GM19351 (cell line): ENCODE data around the gene ZNF326.
"Not testable (repeated sequence)": the region's sequence is repeated elsewhere in the genome, so short reads cannot be mapped to it uniquely, and the experiment has no call there.

Source experiments
- ATAC-seq: cut with Tn5 transposase; IDR thresholded peaks from one replicate; pipeline ENCODE4 v1.9.1; 2021; ENCODE audit warnings: mild to moderate bottlenecking, moderate library complexity; ENCODE audit not compliant: unreplicated experiment

ZNF326 gene

DNA sequence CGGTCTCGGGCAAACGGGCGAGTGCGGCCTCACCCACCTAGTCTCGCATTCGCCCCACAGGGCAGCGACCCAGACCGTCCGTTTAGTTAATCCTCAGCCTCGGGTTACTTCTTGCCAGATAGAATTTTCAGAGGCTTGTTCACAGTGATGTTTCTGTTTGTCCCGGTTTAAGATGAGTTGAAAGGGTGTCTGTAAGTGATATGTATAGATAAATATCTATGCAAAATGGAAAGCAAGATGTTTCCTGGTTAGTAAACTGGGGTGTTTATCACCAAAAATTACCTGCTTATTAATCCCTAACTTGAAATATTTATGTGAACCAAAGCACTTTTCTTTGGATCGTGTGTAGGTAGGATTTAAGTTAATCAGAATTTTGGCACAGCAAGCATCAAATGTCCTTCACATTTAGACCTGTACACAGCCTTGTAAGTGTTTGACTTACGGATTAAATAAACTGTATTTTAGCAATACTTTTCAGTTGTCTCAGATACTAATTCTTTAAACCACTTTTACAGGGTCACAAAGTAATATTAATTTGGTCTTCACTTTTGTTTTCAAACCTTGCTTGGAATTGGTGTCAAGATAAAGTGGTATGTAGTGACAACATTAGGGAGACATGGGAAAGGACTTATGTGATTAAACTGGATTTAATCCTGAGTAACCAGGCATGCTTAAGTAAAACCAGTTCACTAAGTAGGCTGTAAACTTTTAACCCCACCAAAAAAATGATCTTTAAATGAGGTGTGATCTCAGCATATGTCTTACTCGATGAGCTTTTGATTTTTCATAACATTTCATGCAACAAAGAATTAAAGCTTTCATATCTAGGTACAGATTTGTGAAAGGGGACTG is 914 bp downstream of the ZNF326 start:
- ATAC-seq, result no peak

DNA sequence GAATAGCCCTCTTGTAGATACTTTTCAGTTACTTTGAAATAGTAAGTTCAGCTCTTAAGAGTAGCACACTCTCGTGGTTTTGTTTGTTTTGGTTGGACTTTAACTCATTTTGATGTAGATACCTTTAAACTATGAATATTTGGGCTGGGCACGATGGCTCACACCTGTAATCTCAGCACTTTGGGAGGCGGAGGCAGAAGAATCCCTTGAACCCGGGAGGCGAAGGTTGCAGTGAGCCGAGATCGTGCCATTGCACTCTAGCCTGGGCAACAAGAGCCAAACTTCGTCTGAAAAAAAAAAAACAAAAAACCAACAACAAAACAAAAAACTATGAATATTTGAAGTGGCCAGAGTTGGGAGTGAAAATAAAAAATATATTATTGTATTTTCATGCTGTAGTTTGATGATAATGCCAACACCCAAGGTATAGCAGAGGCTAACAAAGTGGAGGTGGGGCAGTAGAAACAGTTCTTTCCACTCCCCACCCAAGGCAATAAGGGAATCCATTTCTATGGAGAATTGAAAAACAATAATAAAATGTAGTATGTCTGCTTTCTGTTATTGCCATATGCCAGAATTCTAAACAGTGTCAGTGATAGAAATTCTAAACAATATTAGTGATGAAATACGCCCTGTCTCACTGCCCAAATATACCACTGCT is 1.7 kb downstream of the ZNF326 start:
- ATAC-seq, result no peak

DNA sequence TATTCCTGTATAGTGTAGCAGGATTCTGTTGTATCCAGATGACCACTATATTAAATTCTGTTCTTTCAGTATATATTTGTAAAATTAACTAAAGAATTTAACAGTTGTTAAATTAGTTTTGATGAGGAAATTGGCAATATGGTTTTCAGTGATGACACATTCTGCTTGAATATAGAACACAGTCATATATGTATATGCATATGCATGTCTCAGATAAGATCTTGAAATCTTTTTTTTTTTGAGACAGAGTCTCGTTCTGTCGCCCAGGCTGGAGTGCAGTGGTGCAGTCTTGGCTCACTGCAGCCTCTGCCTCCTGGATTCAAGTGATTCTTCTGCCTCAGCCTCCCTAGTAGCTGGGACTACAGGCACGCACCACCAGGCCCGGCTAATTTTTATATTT is 2.2 kb downstream of the ZNF326 start:
- ATAC-seq, result not testable (repeated sequence)

DNA sequence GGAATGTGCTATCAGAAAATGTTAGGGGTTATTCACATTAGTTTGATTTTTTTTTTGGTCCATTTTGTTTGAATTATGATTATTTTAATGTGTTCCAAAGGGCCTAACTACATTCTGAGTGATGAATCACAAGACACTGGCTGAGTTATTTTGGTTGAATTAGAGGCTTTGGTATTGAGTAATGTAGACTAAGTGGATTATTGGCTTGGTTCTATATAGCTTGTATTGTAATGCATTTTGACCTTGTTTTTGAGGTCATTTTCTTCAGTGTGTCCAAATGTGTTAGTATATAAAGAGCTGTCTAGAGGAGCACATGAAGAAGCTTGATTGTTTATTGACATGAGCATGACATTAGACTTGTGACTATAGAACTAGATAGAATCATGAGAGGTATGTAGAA is 3.4 kb downstream of the ZNF326 start:
- no peak for ATAC-seq

DNA sequence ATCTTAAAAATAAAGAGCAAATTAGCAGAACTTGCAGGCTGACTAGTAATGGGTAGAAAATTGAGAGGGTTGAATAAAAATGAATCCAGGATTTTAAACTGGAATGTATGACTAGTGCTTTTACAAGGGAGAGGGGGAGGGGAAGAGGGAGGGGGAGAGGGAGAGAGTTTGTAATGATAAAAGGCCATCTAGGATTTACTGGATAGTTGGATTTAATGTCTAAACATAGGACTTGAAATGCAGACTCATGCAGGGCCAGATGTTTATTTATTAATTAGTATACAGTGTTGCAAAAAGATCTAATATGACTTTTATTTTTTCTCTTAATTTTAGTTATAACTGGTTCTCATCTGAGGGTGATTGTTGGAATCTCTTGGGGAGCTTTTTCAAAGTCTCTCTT is 4.3 kb downstream of the ZNF326 start:
- no peak for ATAC-seq

DNA sequence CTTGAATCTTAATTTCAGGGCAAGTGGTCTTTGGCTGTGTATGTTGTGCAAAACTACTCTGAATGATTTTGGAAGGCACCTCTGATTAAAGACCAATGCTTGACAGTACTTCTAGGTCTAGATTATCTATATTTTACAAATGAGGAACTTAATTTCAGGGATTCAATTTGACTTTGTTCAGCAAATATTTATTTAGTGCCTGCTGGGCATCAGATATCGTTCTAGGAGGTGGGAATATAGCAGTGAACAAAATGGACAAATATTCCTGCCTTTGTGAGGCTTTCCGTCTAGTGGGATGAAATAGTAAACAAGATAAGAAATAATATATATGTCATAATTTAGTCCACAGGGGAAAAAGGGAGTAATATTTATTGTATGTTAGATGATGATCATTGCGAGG is 4.7 kb downstream of the ZNF326 start:
- no peak for ATAC-seq

DNA sequence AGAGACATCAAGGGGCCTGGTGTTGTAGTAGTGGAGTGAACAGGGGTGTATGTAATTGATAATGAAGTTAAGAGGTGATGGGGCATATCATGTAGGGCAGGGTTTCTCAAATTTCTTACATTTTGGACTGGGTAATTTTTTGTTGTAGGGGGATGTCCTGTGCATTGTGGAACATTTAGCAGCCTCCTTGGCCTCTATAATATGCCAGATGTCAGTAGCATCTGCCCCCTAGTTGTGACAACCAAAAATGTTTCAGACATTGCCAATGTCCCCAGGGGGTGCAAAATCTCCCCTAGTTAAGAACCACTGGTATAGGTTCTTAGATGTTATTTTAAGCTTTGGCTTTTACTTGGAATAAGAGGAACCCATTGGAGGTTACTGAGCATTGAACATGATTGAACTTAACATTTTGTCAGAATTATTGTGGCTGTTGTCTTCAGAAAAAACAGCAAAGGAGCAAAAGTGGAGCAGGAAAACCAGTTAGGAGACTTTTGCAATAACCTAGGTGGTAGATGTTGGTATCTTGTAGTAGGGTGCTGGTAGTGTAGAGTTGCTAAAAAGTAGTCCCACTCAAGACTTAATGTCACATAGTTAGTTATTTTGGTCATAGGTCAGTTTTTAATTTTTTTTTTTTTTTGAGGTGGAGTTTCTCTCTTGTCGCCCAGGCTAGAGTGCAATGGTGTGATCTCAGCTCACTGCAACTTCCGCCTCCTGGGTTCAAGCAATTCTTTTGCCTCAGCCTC is 6.2 kb downstream of the ZNF326 start:
- ATAC-seq, result no peak

DNA sequence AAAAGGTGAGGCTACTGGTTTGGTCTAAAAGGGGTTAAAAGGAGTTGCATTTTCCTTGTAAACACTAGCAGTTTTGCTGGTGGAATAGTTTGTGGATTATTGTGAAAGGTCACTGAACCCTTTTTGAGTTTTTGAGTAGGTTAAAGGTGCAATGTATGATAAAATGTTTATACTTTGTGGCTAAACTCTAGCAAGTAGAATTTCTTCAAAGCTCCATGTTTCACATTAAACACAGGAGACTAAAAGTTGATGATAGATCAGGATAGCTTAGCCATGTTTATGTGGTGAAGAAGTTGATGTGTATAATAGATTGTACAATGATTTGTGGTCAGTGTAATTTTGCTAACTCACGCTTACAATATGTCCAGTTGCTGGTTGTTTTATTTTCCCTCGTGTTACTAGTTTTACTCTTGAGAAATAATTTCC is 13.1 kb downstream of the ZNF326 start:
- ATAC-seq, result no peak

DNA sequence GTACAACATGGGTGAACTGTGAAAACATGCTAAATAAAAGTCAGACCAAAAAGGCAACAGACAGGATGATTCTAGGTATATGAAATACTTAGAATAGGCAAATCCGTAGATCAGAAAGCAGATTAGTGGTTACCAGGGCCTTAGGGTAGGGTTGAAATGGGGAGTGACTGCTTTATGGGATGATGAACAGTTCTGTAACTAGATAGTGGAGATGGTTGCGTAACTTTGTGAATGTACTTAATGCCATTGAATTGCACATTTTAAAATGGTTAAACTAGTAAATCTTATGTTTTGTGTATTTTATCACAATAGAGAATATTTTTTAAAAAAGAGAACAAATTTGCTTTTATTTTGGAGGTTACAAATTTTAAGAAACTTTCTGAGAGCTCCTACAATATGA is 17.4 kb downstream of the ZNF326 start:
- no peak for ATAC-seq

DNA sequence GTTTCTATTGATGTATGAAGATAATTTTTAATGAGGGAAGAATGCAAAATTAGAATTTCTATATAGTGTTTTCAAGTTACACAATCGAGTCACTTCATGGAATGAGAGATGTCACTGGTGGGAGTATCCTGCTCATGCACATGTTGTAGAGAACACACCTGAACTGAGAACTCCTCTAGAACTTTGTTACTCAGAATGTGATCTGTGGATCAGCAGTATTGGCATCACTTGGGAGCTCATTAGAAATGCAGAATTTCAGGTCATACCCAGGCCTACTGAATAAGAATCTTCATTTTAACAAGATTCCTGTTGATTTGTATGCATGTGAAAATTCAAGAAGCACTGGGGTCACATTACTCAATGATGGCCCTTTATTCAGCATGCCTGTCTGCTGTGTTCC is 28.8 kb downstream of the ZNF326 start:
- ATAC-seq, result no peak

DNA sequence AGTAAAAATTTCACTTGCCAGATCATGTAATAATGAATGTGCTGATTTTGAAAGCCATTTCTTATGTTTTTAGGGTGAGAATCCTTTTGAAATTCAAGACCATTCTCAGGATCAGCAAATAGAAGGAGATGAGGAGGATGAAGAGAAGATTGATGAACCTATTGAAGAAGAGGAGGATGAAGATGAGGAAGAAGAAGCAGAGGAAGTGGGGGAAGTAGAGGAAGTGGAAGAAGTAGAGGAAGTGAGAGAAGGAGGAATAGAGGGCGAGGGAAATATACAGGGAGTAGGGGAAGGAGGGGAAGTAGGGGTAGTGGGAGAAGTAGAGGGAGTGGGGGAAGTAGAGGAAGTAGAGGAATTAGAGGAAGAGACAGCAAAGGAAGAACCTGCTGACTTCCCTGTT is 32.4 kb downstream of the ZNF326 start:
- ATAC-seq, result no peak

DNA sequence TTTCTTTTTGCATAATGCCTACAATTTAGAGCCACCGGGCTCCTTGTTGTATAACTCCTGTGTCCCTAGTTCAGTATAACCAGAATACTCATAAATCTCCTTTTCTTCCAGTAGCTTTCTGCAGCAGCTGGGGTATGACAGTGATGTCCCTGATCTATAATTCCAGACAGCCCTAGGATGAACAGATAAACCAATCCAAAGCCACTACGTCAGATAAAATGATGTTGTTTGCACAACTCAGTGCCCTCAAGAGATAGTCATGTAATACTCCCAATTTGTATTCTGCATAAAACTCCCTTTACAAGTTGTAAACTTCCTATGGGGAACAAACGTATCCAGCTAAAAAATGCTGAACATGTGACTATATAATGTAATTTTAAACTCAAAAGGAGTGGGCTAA is 44.7 kb downstream of the ZNF326 start:
- ATAC-seq, result no peak

DNA sequence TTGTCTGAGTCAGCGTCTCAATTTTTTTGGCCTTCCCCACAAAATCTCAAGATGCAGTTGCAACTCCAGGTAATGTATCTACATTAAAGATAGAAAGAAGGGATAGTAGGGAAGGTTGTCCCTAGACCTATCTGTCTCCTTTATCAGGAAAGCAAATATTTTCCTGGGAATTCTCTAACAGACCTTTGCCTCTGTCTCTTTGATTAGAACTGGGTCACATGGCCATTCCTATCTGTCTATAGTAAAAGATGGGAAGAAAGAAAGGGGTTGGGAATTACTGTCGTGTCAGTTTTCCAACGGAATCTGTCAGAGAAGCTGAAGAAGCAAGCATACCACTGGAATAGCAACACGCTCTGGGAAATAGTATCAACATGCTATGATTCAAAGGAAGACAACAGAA is 48.7 kb downstream of the ZNF326 start:
- ATAC-seq, result no peak

DNA sequence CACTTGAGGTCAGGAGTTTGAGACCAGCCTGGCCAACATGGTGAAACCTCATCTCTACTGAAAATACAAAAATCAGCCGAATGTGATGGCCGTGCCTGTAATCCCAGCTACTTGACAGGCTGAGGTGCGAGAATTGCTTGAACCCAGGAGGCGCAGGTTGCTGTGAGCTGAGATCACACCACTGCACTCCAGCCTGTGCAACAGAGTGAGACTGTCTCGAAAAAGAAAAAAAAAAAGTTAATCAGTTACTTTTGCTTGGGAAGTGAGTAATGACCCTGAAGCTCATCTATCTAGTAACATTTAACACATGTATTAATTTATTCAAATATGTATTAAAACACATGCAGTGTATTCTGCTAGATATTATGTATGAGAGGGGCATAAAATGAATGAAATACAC is 49.4 kb downstream of the ZNF326 start:
- no peak for ATAC-seq

DNA sequence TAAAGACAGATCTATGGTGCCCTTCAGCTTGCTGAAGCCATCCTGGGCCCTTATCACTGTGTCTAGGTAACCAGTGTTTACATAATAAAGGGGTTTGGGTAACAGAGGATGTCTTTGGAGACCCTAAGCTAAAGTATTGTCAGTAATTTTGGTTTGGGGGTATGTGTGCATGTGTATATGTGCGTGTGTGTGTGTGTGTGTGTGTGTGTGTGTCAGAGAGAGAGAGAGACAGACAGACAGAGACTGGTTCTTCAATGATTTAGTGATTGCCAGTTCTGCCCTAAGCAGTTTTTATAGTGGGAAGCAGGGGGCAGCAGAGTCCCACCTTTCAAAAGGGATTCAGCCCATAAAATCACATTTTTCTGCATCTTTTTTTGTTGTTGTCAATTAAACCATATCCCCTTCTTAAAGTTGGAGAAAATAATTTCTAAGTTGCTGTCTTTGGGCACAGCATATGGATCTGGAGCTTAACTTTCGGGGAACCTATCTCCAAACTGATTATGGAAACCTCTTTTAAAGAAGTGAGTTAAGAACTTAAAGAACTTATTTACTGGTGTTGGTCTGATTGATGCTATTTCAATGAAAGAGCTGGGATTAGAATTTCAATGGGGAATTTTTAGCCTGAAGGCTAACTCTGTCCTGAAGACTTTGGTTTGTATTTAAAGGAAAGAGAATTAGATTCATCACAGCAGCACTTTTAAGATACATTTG is 51.1 kb downstream of the ZNF326 start:
- peak; percentile 47 for ATAC-seq

DNA sequence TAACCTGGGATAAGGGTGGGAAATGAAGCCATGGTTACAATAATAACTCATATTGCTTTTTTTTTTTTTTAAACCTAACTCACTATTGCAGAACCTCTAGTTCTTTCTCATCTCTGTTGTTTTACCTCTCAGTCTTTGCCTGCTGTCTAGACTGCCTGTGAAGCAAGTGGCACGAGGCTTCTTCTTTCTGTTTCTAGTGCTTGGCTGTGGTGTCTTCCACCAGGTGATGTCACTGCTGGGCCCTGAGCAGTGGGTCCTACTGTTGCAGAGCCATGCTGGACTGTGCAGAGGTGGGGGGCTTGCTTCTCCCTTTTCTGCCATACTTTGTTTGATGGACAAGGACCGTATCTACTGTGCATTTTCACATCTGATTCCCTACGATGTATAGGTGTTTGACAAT is 51.7 kb downstream of the ZNF326 start:
- ATAC-seq, result no peak

DNA sequence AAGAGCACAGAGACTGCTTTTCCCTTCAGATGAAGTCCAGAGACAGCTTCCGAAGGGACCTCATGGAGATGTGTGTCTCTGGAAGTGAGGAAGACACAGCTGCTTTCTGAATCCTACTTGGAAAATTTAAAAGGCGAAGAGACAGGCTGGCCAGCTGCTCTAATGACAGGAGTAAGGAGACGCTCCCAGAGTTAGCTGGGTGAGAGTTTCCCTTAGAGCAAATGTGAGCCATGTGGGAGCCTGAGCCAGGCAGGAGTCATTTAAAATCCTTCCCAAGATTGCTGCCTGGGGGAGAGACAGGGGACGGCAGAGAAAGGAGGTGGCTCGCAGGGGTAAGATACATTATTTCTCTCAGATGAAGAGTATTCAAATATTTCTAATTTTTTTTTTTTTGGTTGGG is 53.1 kb downstream of the ZNF326 start:
- no peak for ATAC-seq

DNA sequence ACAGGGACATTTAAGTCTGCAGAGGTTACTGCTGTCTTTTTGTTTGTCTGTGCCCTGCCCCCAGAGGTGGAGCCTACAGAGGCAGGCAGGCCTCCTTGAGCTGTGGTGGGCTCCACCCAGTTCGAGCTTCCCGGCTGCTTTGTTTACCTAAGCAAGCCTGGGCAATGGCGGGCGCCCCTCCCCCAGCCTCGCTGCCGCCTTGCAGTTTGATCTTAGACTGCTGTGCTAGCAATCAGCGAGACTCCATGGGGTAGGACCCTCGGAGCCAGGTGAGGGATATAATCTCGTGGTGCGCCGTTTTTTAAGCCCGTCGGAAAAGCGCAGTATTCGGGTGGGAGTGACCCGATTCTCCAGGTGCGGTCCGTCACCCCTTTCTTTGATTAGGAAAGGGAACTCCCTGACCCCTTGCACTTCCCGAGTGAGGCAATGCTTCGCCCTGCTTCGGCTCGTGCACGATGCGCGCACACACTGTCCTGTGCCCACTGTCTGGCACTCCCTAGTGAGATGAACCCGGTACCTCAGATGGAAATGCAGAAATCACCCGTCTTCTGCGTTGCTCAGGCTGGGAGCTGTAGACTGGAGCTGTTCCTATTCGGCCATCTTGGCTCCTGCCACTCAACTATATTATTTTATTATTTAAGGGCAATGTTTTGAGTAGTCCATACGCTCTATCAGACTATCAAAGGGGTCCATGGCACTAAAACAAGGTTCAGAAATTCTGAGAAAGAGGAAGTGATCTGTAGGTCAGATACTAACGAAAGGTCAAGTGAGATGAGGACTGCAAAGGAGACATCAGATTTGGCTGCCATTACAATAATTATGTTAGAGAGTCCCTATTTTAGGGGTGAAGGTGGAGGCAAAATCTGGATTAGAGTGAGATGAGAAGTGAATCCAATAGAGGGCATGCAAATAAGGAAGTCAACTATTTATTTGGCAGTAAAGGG is 68.1 kb downstream of the ZNF326 start:
- not testable (repeated sequence) for ATAC-seq

DNA sequence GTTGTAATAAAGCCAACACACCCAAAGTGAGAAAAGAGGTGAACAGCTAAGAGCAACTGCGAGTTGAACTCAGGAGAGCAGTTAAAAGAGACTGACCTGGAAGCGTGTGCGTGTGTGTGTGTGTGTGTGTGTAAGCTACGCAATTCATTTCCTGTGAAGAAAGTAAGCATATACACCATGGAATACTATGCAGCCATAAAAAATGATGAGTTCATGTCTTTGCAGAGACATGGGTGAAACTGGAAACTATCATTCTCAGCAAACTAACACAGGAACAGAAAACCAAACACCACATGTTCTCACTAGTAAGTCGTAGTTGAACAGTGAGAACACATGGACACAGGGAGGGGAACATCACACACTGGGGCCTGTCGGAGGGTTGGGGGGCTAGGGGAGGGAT is 69.2 kb downstream of the ZNF326 start:
- ATAC-seq, result not testable (repeated sequence)
